UCSD-AML1 (cell line): Measurements from ENCODE around the gene CREB3L1.
"Not testable (repeated sequence)": the region's sequence is repeated elsewhere in the genome, so short reads cannot be mapped to it uniquely, and the experiment has no call there.

Experiments used
- DNase-seq: peaks from one replicate; lab custom pipeline; 2025; ENCODE audit not compliant: unreplicated experiment; lab: John Stamatoyannopoulos, UW

Gene CREB3L1

GRCh38 chr11:46295312-46296058 lies 18.0 kb downstream of the CREB3L1 start:
- DNase-seq, result peak; percentile 79

GRCh38 chr11:46296059-46296527 lies 18.6 kb downstream of the CREB3L1 start:
- DNase-seq, result no peak

- no peak for DNase-seq
Measured at GRCh38 chr11:46296528-46297448, 19.3 kb downstream of the CREB3L1 start.

GRCh38 chr11:46298699-46299433 lies 21.4 kb downstream of the CREB3L1 start:
- no peak for DNase-seq

- DNase-seq, result no peak
Measured at GRCh38 chr11:46299451-46299961, 22.0 kb downstream of the CREB3L1 start.

GRCh38 chr11:46300270-46300669 lies 22.8 kb downstream of the CREB3L1 start:
- DNase-seq, result no peak

GRCh38 chr11:46302866-46303265 lies 25.4 kb downstream of the CREB3L1 start:
- no peak for DNase-seq

- not testable (repeated sequence) for DNase-seq
Measured at GRCh38 chr11:46304036-46304435, 26.6 kb downstream of the CREB3L1 start.

- DNase-seq, result no peak
Measured at GRCh38 chr11:46304605-46305179, 27.2 kb downstream of the CREB3L1 start.

- peak; percentile 42 for DNase-seq
Measured at GRCh38 chr11:46305295-46305694, 27.8 kb downstream of the CREB3L1 start.

- no peak for DNase-seq
Measured at GRCh38 chr11:46306296-46306853, 28.9 kb downstream of the CREB3L1 start.

- no peak for DNase-seq
Measured at GRCh38 chr11:46307369-46307768, 29.9 kb downstream of the CREB3L1 start.

GRCh38 chr11:46307785-46308341 lies 30.4 kb downstream of the CREB3L1 start:
- DNase-seq, result no peak

GRCh38 chr11:46308631-46309419 lies 31.4 kb downstream of the CREB3L1 start:
- peak; percentile 74 for DNase-seq

- peak; percentile 42 for DNase-seq
Measured at GRCh38 chr11:46309814-46310259, 32.4 kb downstream of the CREB3L1 start.

- DNase-seq, result peak; percentile 76
Measured at GRCh38 chr11:46315033-46315738, 37.7 kb downstream of the CREB3L1 start.

GRCh38 chr11:46315783-46316563 lies 38.5 kb downstream of the CREB3L1 start:
- no peak for DNase-seq

GRCh38 chr11:46319074-46319453 lies 41.6 kb downstream of the CREB3L1 start:
- DNase-seq, result no peak
